Measurements from ENCODE around the gene PALM. TPM values are rescaled to one million over a fixed set of nuclear protein-coding genes. Genes with fewer than 3 reads are reported as not detected.
A peak's percentile ranks its signal among the peaks of the same experiment; 100 is the strongest.

PALM gene
- total RNA-seq, 2 donors from 2014 or later = 3.9 to 13.5 TPM

- H3K9ac ChIP-seq (ENCODE audit: low read depth in 2 of 2, low read length in 2 of 2) = peak overlapping the region in 1 of 2 donors; percentile 40
- H3K4me1 ChIP-seq = no peaks in the 10 kb centered on the region
- DNase-seq = no peak
- H3K36me3 ChIP-seq = no peaks in the 10 kb centered on the region
- no peak overlapping the region for H3K27ac ChIP-seq
- H3K9me3 ChIP-seq = no peaks in the 10 kb centered on the region
- TF ChIP-seq CTCF (IDR thresholded peaks at IDR 0.05) = no peak
- intact Hi-C loops (cut with DNase I) = no loop called here
- H3K27me3 ChIP-seq = no peaks in the 10 kb centered on the region
- H3K4me3 ChIP-seq = no peak overlapping the region
Measured at GRCh38 chr19:749811-750210, 41.1 kb downstream of the PALM start.

DNA sequence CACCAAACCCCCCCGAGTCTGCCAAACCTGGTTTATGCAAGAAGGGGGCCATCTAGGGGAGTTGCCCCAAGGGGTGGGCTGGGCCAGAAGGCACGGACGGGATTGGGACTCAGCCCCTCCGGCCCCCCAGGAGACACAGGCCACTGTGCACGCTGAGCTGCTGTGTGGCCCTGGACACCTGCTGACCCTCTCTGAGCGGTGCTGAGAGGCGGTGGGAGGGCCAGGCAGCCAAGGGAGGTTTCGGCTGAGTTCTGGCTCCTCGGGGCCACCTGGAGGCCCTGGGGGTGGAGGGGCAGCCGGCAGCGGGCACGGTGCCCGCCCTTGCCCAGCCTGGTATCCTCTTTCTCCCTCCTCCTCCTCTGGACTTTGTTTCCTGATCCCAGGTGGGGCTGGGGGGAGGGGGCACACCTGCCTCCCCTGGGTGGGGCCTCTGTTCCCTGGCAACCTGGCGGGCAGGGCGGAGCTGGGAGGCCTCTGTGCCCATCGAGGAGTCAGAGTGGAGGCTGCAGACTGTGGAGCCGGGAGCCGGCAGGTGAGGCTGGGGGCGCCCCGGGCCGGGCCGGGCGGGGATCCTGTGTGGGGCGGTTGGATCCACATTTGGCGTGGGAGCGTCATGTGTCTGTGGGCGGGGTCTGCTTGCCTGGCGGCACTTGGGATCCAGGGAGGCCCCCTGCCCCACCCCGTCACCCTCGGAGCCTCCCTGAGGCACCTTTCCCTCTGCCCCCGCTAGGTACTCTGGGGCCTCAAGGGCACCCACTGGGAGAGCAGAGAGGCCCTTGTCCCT lies 42.1 kb downstream of the PALM start, which contains the start of gene MISP:
Gene MISP, plus strand, starts transcription at position 473 of the 784 bp plus-strand sequence. CDS start 5,835 bp downstream, outside the sequence.
- Histone ChIP-seq H3K4me1 (no peaks in the 10 kb centered on the region), H3K9me3 (no peaks in the 10 kb centered on the region), H3K27ac (peak within 1 kb of the TSS; percentile 98), H3K36me3 (no peaks in the 10 kb centered on the region), H3K27me3 (no peaks in the 10 kb centered on the region), H3K4me3 (peak within 1 kb of the TSS; percentile 63), H3K9ac (ENCODE audit: low read depth in 2 of 2, low read length in 2 of 2) (peak within 1 kb of the TSS; percentile 77 to 98)
- intact Hi-C loops (cut with DNase I) = no loop called here
- no peak for TF ChIP-seq CTCF (IDR thresholded peaks at IDR 0.05)
- DNase-seq = peak; percentile 97

DNA sequence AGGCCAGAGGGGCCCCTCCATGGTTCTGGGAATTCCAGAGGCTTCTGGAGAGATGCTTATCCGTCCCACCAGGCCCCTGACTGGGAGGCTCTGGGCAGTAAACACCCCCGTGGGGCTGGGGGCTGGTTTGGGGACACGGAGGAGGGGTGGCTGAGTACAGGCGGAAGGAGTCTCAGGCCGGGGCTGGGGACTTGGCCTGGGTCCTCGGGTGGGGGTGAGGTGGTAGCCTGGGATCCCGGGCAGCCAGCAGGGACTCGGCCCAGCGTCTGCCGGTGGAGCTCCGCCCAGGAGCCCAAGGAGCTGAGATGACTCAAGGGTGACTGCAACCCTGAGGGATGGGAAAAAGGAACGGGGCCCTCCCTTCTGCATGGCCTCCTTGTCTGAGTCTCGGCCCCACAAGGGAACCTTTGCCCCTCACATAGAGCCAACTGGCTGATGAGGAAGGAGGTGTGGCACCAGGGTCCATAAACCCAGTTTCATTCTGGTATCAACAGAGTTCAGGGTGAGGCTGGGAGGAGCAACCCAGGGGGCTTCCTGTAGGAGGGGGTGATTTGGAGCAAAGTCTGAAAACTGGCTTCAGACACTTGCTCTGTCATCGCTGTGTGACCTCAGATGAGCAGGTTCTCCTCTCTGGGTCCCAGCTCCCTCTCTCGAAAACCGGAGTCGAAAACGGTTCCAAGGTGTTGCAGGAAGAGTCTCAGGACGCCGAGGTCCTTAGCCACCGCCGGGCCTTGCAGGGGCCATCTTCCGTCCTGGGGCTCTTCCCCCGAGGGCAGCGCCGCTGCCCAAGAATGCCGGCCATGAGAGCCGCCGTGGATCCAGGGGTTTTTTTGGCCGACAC lies 43.0 kb downstream of the PALM start:
- peak overlapping the region; percentile 98 for H3K27ac ChIP-seq
- no peaks in the 10 kb centered on the region for H3K9me3 ChIP-seq
- peak overlapping the region; percentile 63 for H3K4me3 ChIP-seq
- H3K4me1 ChIP-seq = no peaks in the 10 kb centered on the region
- peak overlapping the region; percentile 77 to 98 for H3K9ac ChIP-seq (ENCODE audit: low read depth in 2 of 2, low read length in 2 of 2)
- peak; percentile 91 for DNase-seq
- H3K36me3 ChIP-seq = no peaks in the 10 kb centered on the region
- no peaks in the 10 kb centered on the region for H3K27me3 ChIP-seq
- no peak for TF ChIP-seq CTCF (IDR thresholded peaks at IDR 0.05)
- intact Hi-C loops (cut with DNase I) = no loop called here

- TF ChIP-seq CTCF (IDR thresholded peaks at IDR 0.05) = no peak
- no peaks in the 10 kb centered on the region for H3K9me3 ChIP-seq
- DNase-seq = peak; percentile 94
- peak overlapping the region; percentile 61 to 89 for H3K9ac ChIP-seq (ENCODE audit: low read depth in 2 of 2, low read length in 2 of 2)
- H3K4me1 ChIP-seq = no peaks in the 10 kb centered on the region
- H3K4me3 ChIP-seq = peak overlapping the region; percentile 63
- H3K36me3 ChIP-seq = no peaks in the 10 kb centered on the region
- intact Hi-C loops (cut with DNase I) = no loop called here
- H3K27ac ChIP-seq = peak overlapping the region; percentile 98
- no peaks in the 10 kb centered on the region for H3K27me3 ChIP-seq
Measured at GRCh38 chr19:752652-753517, 44.1 kb downstream of the PALM start.

DNA sequence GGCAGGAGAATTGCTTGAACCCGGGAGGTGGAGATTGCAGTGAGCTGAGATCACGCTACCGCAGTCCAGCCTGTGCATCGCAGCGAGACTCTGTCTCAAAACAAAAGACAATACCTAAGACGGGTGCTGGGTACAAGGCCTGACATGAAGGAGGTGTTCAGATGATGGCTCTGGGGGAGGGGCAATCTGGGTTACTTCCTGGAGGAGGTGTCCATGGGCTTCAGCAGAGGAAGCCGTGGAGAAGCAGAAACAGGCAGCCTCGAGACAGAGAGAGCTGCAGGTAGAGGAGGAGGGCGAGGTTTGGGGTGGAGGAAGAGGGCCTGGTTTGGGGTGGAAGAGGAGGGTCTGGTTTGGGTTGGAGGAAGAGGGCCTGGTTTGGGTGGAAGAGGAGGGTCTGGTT lies 45.8 kb downstream of the PALM start:
- H3K4me3 ChIP-seq = no peak overlapping the region
- H3K27ac ChIP-seq = peak overlapping the region; percentile 98
- H3K4me1 ChIP-seq = no peaks in the 10 kb centered on the region
- intact Hi-C loops (cut with DNase I) = no loop called here
- H3K27me3 ChIP-seq = no peaks in the 10 kb centered on the region
- peak overlapping the region; percentile 55 to 73 for H3K9ac ChIP-seq (ENCODE audit: low read depth in 2 of 2, low read length in 2 of 2)
- H3K36me3 ChIP-seq = no peaks in the 10 kb centered on the region
- DNase-seq = peak; percentile 73
- H3K9me3 ChIP-seq = no peaks in the 10 kb centered on the region
- no peak for TF ChIP-seq CTCF (IDR thresholded peaks at IDR 0.05)

All from colonic mucosa (tissue), 4 donors.